ENCODE measurements around the gene ADAMTSL1.

Gene ADAMTSL1

DNA sequence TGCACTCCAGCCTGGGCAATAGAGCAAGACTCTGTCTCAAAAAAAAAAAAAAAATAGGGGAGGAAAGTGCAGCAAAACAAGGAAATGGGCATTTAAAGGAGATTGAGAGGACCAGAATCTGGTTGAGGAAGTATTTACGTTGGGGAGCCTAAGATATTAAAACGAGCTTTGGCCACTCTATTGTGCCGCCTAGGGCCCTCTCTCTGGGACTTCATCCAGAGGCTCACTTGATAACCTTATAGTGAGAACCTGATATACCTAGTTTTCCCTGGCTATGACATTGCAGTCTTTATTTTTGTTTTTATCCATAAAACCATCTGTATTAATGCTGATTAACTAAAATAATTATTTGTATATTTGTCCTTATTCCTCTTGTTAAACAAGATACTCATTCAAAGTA, 345.5 kb downstream of the ADAMTSL1 start:
- no peak overlapping the region for H3K27ac Mint-ChIP-seq
- H3K36me3 Mint-ChIP-seq (ENCODE audit: low read depth) = no peaks in the 10 kb centered on the region
- H3K9me3 Mint-ChIP-seq = no peaks in the 10 kb centered on the region
- H3K4me3 Mint-ChIP-seq = no peak overlapping the region
- H3K4me1 Mint-ChIP-seq (ENCODE audit: low read depth) = no peaks in the 10 kb centered on the region
- H3K27me3 Mint-ChIP-seq = no peaks in the 10 kb centered on the region

DNA sequence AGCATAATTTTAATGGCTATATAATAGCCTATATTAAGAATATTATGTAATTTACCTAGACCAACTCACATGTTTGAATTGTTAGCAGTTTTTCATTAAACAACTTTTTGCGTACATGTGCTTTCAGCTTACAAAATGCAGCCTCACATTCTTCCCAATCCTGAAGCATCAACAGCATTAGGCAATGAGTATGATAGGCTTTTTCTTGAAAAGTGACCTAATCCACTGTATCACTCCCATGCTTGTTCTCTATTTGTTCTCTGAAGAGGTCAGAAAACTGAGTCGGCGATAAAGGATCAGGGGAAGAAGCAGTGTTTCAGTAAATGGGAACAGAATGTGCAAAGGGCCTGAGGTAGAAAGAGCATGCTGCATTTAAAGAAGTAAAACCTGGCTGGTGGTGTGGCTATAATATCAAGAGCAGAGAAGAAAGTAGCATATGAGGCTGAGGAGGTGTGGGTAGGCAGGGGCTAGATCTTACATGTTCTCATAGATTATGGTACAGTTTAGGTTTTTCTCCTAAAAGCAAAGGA, 346.7 kb downstream of the ADAMTSL1 start:
- no peaks in the 10 kb centered on the region for H3K9me3 Mint-ChIP-seq
- H3K4me1 Mint-ChIP-seq (ENCODE audit: low read depth) = peaks cover 1% of the 10 kb centered on the region
- no peaks in the 10 kb centered on the region for H3K27me3 Mint-ChIP-seq
- H3K4me3 Mint-ChIP-seq = no peak overlapping the region
- H3K36me3 Mint-ChIP-seq (ENCODE audit: low read depth) = no peaks in the 10 kb centered on the region
- no peak overlapping the region for H3K27ac Mint-ChIP-seq

DNA sequence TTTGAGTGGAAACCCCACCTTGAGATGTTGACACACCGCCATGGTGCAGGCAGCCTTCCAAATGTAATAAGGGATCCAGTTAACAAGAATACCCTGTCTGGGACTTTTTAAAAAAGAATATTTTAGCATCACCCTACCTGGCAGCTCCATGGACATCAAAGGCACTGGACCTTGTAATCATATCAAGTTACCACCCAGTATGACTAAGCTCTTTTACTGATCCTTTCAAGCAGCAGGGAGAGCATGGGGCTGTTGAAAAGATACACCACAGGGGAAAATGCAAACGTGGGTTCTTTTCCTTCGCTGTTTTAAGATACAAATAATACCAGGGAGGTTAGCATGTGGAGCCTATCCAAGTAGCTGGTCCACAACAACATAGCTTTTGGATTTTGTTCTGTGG, 347.8 kb downstream of the ADAMTSL1 start:
- H3K27me3 Mint-ChIP-seq = no peaks in the 10 kb centered on the region
- H3K4me1 Mint-ChIP-seq (ENCODE audit: low read depth) = peaks cover 5% of the 10 kb centered on the region
- no peaks in the 10 kb centered on the region for H3K36me3 Mint-ChIP-seq (ENCODE audit: low read depth)
- no peaks in the 10 kb centered on the region for H3K9me3 Mint-ChIP-seq
- no peak overlapping the region for H3K4me3 Mint-ChIP-seq
- no peak overlapping the region for H3K27ac Mint-ChIP-seq

DNA sequence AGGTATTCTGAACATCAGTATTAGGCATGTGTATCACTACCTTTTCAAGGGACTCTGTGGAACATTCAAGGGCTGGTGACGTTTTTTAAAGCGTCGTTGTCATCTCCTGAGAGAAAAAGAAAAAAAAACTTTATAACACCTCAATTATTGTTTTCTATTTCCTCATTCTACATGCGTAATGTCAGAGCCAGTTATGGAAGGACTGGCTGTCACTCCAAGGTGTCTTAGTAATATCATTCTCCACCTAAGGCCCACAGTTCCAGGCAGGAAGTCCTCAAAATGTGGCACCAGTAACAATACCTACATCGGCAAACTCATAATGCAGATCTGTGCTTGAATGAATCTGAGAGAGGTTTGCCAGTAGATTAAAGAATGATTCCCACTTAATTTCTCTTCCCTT, 348.9 kb downstream of the ADAMTSL1 start:
- Mint-ChIP-seq H3K4me3 (no peak overlapping the region), H3K4me1 (ENCODE audit: low read depth) (peaks cover 5% of the 10 kb centered on the region), H3K27ac (no peak overlapping the region), H3K27me3 (no peaks in the 10 kb centered on the region), H3K9me3 (no peaks in the 10 kb centered on the region), H3K36me3 (ENCODE audit: low read depth) (no peaks in the 10 kb centered on the region)

DNA sequence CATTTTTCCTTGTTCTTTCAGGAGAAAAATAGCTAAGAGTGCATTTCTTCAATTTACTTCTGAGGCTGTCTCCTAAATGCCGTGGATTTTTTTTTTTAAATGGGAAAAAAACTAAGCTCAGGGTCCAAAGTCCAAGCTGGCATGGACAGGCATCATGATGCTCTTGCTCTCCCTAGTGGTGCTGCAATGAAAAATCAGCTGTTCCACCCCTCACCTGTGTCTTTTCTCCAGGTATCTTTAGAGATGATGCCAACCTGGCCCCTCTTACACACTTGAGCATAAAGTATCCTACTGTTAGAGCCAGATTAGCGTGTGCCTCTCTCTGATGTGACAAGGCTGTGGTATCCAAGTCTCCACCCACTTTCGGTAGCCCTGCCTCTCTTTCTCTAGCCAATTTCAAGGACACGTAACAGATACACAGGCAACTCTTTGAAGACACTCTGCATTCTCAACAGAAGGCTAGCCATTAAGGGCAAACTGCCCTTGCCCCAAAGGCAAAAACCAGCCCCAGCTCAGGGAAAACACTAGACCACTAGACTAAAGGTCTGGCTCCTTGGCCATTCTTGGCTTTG, 350.2 kb downstream of the ADAMTSL1 start:
- no peaks in the 10 kb centered on the region for H3K9me3 Mint-ChIP-seq
- H3K4me3 Mint-ChIP-seq = no peak overlapping the region
- H3K27ac Mint-ChIP-seq = no peak overlapping the region
- no peaks in the 10 kb centered on the region for H3K27me3 Mint-ChIP-seq
- peaks cover 5% of the 10 kb centered on the region for H3K4me1 Mint-ChIP-seq (ENCODE audit: low read depth)
- H3K36me3 Mint-ChIP-seq (ENCODE audit: low read depth) = no peaks in the 10 kb centered on the region

DNA sequence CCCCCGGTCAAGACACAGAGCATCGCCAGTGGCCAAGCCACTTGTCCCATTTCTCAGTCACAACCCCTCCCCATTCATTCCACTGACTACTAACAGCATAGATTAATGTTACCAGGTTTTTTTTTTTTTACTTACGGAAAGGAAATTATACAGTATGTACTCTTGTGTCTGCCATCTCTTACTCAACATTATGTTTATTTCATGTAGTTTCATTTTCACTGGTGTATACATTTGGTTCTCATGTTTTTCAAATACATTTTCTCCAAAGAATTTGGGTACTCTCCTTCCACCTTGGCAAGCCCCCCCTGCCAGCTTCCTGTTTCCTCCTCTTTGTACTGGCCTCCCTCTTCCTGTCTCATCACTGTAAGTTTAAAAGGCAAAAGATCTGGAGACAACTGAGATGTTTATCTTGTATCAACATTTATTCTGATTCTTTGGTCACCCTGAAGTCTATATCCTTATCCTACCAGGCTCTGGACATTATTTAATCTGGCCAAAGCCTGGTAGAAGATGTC, 351.8 kb downstream of the ADAMTSL1 start:
- Mint-ChIP-seq H3K27me3 (no peaks in the 10 kb centered on the region), H3K36me3 (ENCODE audit: low read depth) (no peaks in the 10 kb centered on the region), H3K27ac (no peak overlapping the region), H3K4me3 (no peak overlapping the region), H3K9me3 (no peaks in the 10 kb centered on the region), H3K4me1 (ENCODE audit: low read depth) (peaks cover 5% of the 10 kb centered on the region)

DNA sequence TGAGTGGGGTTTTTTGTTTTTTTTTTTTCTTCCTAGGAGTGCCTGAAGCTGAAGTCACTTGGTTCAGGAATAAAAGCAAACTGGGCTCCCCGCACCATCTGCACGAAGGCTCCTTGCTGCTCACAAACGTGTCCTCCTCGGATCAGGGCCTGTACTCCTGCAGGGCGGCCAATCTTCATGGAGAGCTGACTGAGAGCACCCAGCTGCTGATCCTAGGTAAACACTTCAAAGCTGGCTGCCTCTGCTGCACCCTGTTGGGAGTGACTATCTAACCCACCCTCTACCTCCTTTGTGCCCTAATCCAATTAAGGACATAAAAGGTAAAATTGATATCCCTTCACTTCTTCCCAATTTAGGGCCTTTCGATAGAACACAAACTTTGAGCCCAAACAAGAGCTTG, 352.3 kb downstream of the ADAMTSL1 start:
- no peak overlapping the region for H3K4me3 Mint-ChIP-seq
- H3K36me3 Mint-ChIP-seq (ENCODE audit: low read depth) = no peaks in the 10 kb centered on the region
- H3K4me1 Mint-ChIP-seq (ENCODE audit: low read depth) = peaks cover 5% of the 10 kb centered on the region
- no peak overlapping the region for H3K27ac Mint-ChIP-seq
- H3K27me3 Mint-ChIP-seq = no peaks in the 10 kb centered on the region
- no peaks in the 10 kb centered on the region for H3K9me3 Mint-ChIP-seq

DNA sequence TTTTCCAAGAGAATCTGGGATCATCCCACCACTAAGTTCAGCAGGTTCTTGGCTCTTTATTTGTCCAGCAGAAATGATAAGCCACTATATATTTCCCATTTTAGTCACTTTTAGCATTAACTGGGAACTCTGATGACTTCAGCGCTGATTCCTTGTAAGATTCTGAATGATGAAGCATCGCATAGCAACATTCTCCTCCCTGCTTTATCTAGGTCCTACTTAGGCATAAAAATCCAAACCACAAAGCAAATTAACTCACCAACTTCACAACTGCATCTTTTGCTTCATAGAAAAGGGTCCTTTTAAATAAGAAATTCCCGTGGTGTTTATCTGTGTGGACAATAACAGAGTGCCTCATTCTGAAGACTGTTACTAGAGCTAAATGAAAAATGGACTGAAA, 355.1 kb downstream of the ADAMTSL1 start:
- Mint-ChIP-seq H3K36me3 (ENCODE audit: low read depth) (no peaks in the 10 kb centered on the region), H3K27ac (no peak overlapping the region), H3K4me1 (ENCODE audit: low read depth) (peaks cover 5% of the 10 kb centered on the region), H3K9me3 (no peaks in the 10 kb centered on the region), H3K4me3 (no peak overlapping the region), H3K27me3 (no peaks in the 10 kb centered on the region)

DNA sequence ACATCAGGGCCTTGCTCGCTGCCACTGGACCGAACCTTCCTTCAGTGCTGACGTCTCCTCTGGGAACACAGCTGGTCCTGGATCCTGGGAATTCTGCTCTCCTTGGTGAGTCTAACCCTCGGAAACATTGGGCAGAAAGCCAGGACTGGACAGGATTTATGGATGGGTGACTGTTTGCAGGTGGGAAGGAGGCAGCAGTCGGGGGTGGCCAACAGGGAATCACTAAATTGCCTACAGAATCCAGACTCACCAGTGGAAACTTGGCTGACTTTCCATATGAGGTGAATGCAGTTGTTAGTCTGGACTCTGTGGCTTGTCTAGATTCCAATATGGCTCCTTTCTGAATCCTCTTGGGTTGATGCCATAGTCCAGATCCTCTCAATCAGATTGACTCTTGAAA, 355.9 kb downstream of the ADAMTSL1 start:
- Mint-ChIP-seq H3K36me3 (ENCODE audit: low read depth) (no peaks in the 10 kb centered on the region), H3K9me3 (no peaks in the 10 kb centered on the region), H3K4me1 (ENCODE audit: low read depth) (peaks cover 5% of the 10 kb centered on the region), H3K27me3 (no peaks in the 10 kb centered on the region), H3K27ac (no peak overlapping the region), H3K4me3 (no peak overlapping the region)

DNA sequence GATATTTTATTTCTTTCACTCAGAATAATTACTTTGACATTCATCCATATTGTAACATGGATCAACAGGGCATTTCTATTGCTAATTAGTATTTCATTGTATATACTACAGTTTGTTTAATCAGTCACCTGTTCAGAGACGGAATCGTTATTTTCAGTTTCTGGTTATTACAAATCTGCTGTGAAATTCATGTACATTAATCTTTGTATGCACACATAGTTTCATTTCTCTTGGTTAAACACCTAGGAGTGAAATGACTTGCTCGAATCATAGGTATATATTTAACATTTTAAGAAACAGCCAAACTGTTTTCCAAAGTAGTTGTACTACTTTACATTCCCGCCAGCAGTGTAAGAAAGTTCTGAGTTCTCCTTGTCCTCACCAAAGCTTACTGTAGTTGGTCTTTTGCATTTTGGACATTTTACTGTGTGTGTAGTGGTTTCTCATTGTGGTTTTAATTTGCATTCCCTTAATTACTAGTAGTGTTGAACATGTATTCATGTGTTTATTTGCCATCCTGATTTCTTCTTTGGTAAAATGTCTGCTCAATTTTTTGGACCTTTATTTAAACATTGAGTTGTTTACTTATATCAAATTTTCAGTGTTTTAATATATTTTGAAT, 360.9 kb downstream of the ADAMTSL1 start:
- H3K4me3 Mint-ChIP-seq = no peak overlapping the region
- H3K27ac Mint-ChIP-seq = no peak overlapping the region
- H3K36me3 Mint-ChIP-seq (ENCODE audit: low read depth) = no peaks in the 10 kb centered on the region
- H3K27me3 Mint-ChIP-seq = no peaks in the 10 kb centered on the region
- no peaks in the 10 kb centered on the region for H3K9me3 Mint-ChIP-seq
- H3K4me1 Mint-ChIP-seq (ENCODE audit: low read depth) = no peaks in the 10 kb centered on the region

DNA sequence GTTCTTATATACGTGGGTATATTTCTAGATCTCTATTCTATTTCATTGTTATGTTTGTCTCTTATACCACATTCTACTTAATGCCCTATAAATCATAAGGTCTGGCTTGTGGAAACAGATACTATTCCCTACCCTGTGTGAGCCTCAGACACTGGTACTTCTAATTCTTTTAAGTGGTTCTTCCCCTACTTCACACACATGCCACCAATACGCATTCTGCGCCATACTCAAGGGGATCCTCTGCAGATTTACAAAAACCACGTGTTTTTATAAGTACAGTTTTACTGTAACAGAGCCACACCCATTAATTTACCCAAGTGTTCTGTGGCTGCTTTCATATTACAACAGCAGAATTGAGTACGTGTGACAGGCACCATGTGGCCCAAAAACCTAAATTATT, 363.4 kb downstream of the ADAMTSL1 start:
- H3K27me3 Mint-ChIP-seq = no peaks in the 10 kb centered on the region
- H3K36me3 Mint-ChIP-seq (ENCODE audit: low read depth) = no peaks in the 10 kb centered on the region
- no peaks in the 10 kb centered on the region for H3K9me3 Mint-ChIP-seq
- no peak overlapping the region for H3K4me3 Mint-ChIP-seq
- H3K4me1 Mint-ChIP-seq (ENCODE audit: low read depth) = no peaks in the 10 kb centered on the region
- H3K27ac Mint-ChIP-seq = no peak overlapping the region

DNA sequence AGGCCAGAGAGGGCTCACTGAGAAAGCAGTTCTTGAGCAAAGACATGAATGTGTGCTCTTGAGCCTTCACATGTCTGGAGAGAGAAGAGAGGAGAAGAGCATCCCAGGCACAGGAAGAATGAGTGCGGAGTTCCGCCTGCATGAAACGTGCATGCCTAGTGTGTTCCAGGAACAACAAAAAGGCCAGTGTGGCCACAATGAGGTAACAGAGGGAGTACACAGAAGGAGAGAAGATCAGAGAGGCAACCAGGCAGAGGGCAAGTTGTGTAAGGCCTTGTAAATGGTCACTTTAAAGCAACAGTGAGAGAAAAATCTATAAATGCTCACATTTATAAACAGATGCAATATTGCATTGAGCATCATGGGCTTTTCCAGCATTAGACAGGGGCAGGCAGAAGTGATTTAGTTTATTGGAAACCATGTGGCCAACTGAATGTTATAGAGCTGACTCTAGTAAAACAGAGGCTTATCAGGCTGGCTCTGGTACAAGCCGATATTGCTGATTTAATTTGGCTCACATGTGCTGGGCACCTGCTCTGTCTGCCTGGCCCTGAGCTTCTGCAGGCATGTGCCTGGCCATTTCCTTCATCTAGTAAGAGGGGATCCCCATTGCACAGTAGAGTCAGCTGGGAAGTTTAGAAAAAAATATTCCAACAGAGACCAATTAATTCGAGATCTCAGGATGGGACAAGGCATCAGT, 373.8 kb downstream of the ADAMTSL1 start:
- H3K27ac Mint-ChIP-seq = no peak overlapping the region
- no peaks in the 10 kb centered on the region for H3K9me3 Mint-ChIP-seq
- H3K4me3 Mint-ChIP-seq = no peak overlapping the region
- peaks cover 4% of the 10 kb centered on the region for H3K27me3 Mint-ChIP-seq
- no peaks in the 10 kb centered on the region for H3K4me1 Mint-ChIP-seq (ENCODE audit: low read depth)
- no peaks in the 10 kb centered on the region for H3K36me3 Mint-ChIP-seq (ENCODE audit: low read depth)

DNA sequence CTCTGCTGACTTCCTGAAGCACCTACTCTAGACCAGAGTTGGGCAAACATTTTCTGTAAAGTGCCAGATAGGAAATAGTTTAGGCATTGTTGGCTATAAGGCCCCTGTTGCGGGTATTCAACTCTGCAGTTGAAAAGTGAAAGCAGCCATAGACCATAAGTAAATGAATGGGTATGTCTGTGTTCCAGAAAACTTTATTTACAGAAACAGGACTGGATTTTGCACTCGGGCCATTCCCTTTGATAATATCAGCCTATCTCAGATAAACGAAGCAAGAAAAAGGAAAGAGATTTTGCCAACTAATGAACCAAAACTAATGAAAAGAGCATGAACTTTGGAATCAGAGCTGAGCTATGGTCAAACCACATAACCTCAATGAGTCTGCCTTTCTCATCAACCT, 374.7 kb downstream of the ADAMTSL1 start:
- Mint-ChIP-seq H3K27me3 (peaks cover 7% of the 10 kb centered on the region), H3K27ac (no peak overlapping the region), H3K4me3 (no peak overlapping the region), H3K9me3 (no peaks in the 10 kb centered on the region), H3K36me3 (ENCODE audit: low read depth) (no peaks in the 10 kb centered on the region), H3K4me1 (ENCODE audit: low read depth) (no peaks in the 10 kb centered on the region)

DNA sequence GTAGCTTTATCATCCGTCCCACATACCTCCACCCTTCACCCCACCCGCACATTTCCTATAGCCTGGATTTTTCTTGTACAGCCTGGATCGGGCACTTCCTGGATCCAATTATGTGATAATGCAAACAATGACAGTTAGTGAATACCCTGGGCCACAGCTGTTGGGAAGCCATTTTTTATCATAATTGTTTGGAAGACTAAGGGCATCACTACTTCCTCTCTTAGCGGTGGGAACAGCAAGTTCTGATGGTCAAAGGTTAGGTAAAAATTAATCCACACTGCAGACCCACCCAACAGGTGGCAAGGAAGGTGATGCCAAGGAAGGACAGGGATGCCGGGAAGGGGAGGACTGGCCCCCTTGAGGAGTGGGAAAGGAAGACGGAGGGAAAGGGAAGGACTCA, 375.3 kb downstream of the ADAMTSL1 start:
- H3K27ac Mint-ChIP-seq = no peak overlapping the region
- no peak overlapping the region for H3K4me3 Mint-ChIP-seq
- H3K36me3 Mint-ChIP-seq (ENCODE audit: low read depth) = no peaks in the 10 kb centered on the region
- peaks cover 7% of the 10 kb centered on the region for H3K27me3 Mint-ChIP-seq
- no peaks in the 10 kb centered on the region for H3K9me3 Mint-ChIP-seq
- no peaks in the 10 kb centered on the region for H3K4me1 Mint-ChIP-seq (ENCODE audit: low read depth)

DNA sequence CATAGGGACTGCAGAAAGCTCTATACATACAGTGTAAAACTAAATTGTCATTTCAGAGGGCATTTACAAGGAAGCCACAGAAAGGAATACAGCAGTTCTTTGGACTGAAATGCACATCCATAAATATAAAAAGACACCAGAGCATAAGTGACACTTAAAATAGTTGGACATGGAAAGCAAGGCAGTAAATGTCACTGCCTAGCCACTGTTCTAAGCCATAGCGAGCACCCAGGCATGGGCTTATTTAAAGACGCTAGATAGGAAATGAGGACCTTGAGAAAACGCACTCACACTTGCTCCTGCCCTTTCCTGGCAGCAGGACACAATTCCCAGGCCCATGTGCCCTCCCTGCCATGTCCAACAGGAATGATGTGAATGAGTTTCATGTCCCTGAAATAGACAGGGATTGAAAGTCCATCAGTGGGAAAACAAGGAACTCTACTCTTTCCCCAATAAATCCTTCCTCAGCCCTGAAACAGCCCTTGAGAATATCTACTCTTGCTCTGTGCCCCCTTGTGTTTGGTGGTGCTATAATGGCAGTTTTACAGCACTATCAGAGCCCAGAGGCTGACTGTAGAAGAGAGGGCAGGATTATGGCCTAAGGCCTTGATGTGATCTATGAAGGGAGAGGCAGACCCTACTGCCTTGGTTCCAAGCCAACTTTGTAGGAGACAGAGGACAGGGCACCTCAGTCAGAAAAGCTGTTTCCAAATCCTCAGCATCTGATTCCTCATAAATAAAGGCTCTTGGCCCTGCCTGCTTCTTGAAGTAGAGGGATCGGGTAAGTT, 376.1 kb downstream of the ADAMTSL1 start:
- Mint-ChIP-seq H3K4me1 (ENCODE audit: low read depth) (no peaks in the 10 kb centered on the region), H3K27ac (no peak overlapping the region), H3K36me3 (ENCODE audit: low read depth) (no peaks in the 10 kb centered on the region), H3K4me3 (no peak overlapping the region), H3K27me3 (peaks cover 9% of the 10 kb centered on the region), H3K9me3 (no peaks in the 10 kb centered on the region)

Data from stimulated activated naive CD8-positive, alpha-beta T cell treated with anti-CD3 and anti-CD28 coated beads, Interleukin-15, Interleukin-2, amounts not matched to agents 100 ng/mL and 50 ng/mL, for 24 hours (primary cell).